SHP77 treated with DMSO at 0.1 percent for 48 hours (cell line): ENCODE measurements around the gene SCIN.

Source experiments
- DNase-seq: peaks from one replicate; lab custom pipeline; 2025; lab: John Stamatoyannopoulos, UW

Gene SCIN

GRCh38 chr7:12567015-12567414, 3.5 kb upstream of the SCIN start:
- no peak for DNase-seq

- DNase-seq = no peak
Observed at GRCh38 chr7:12569673-12570072, 847 bp upstream of the SCIN start.

GRCh38 chr7:12570168-12570533, 369 bp upstream of the SCIN start:
- DNase-seq = peak; percentile 67

- DNase-seq = peak; percentile 40
Observed at GRCh38 chr7:12571691-12572090, 1.2 kb downstream of the SCIN start.

- no peak for DNase-seq
Observed at GRCh38 chr7:12572941-12573575, 2.5 kb downstream of the SCIN start.

GRCh38 chr7:12573885-12574284, 3.4 kb downstream of the SCIN start:
- no peak for DNase-seq

GRCh38 chr7:12578930-12579640, 8.6 kb downstream of the SCIN start:
- no peak for DNase-seq

- no peak for DNase-seq
Observed at GRCh38 chr7:12581897-12582296, 11.4 kb downstream of the SCIN start.

- no peak for DNase-seq
Observed at GRCh38 chr7:12582362-12582761, 11.8 kb downstream of the SCIN start.

GRCh38 chr7:12583176-12583575, 12.7 kb downstream of the SCIN start:
- no peak for DNase-seq

GRCh38 chr7:12583922-12584321, 13.4 kb downstream of the SCIN start:
- DNase-seq = no peak

- DNase-seq = no peak
Observed at GRCh38 chr7:12584930-12585329, 14.4 kb downstream of the SCIN start.

- no peak for DNase-seq
Observed at GRCh38 chr7:12586271-12586670, 15.8 kb downstream of the SCIN start.

- no peak for DNase-seq
Observed at GRCh38 chr7:12588259-12588904, 17.9 kb downstream of the SCIN start.

- DNase-seq = no peak
Observed at GRCh38 chr7:12590559-12590958, 20.0 kb downstream of the SCIN start.

- DNase-seq = no peak
Observed at GRCh38 chr7:12594122-12594897, 23.8 kb downstream of the SCIN start.

- no peak for DNase-seq
Observed at GRCh38 chr7:12595148-12595547, 24.6 kb downstream of the SCIN start.

GRCh38 chr7:12596225-12596790, 25.8 kb downstream of the SCIN start:
- DNase-seq = no peak

GRCh38 chr7:12601302-12601869, 30.9 kb downstream of the SCIN start:
- DNase-seq = no peak

GRCh38 chr7:12607134-12607533, 36.6 kb downstream of the SCIN start:
- peak; percentile 99 for DNase-seq

GRCh38 chr7:12609561-12609960, 39.0 kb downstream of the SCIN start:
- no peak for DNase-seq

- no peak for DNase-seq
Observed at GRCh38 chr7:12610899-12611298, 40.4 kb downstream of the SCIN start.
